ENCODE measurements around the gene ZNF532.
A peak's percentile ranks its signal among the peaks of the same experiment; 100 is the strongest.
"Not testable (repeated sequence)": the region's sequence is repeated elsewhere in the genome, so short reads cannot be mapped to it uniquely, and the experiment has no call there.

Gene ZNF532

DNA sequence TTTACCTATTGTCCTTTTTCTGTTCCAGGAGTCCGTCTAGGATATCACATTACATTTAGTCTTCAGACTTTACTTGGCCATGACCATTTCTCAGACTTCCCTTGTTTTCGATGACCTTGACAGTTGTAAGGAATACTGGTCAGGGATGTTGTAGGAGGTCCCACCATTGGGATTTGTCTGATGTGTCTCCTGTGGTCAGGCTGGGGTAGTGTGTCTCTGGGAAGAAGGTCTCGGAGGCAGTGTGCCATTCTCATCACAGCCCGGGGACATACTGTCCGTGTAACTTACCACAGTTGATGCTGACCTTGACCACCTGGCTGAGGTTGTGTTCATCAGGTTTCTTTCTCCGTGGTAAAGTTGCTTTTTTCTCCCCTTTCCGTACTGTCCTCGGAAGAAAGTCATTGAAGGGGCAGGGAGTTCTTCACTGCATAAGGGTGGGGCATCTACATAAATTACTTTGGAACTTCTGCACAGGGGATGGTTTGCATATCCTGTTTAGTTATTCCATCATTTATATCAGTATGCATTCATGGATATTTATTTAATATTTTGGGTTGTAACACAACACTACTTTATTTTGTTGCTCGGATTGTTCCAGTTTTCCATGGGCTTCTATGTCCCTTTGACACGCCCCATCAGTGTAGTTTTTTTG is 41.2 kb downstream of the ZNF532 start:
- ATAC-seq = no peak

GRCh38 chr18:58908006-58908405 is 43.3 kb downstream of the ZNF532 start:
- ATAC-seq = no peak

- ATAC-seq = no peak
These were observed 44.8 kb downstream of the ZNF532 start for GRCh38 chr18:58909521-58909920.

DNA sequence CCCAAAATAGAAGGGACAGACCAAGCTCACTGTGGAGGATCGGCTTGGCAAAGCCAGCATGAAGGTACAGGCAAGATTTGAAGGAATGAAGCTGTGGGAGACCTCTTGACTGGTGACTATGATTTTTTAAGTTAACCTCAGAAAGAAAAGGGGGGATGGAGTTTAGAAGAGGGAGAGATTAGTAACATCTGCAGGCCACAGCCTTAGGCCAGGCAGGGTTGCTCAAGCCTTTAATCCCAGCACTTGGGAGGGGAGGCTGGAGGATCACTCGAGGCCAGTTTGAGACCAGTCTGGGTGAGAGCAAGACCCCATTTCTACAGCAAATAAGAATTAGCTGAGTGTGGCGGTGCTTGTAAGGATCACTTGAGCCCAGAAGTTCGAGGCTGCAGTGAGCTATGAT is 46.6 kb downstream of the ZNF532 start:
- no peak for ATAC-seq

DNA sequence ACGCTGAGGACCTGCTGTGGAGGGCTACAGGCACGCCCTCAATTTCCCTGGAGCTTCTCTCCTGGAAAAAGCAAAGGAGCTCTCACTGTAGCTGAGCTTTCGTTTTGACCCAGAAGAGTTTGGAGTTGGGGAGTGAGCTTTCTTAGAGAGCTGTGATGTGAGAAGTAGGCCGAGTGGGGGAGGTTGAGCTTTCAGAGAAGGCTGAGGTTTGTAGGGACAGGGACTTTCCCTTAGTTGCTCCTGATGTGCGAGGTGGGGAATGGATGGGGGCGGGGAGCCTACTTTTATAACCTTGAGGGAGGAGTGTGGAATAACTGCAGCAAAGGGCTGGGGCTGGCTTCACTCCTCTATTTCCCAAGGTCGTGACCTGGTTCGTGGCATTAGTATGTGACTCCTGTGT is 47.1 kb downstream of the ZNF532 start:
- no peak for ATAC-seq

DNA sequence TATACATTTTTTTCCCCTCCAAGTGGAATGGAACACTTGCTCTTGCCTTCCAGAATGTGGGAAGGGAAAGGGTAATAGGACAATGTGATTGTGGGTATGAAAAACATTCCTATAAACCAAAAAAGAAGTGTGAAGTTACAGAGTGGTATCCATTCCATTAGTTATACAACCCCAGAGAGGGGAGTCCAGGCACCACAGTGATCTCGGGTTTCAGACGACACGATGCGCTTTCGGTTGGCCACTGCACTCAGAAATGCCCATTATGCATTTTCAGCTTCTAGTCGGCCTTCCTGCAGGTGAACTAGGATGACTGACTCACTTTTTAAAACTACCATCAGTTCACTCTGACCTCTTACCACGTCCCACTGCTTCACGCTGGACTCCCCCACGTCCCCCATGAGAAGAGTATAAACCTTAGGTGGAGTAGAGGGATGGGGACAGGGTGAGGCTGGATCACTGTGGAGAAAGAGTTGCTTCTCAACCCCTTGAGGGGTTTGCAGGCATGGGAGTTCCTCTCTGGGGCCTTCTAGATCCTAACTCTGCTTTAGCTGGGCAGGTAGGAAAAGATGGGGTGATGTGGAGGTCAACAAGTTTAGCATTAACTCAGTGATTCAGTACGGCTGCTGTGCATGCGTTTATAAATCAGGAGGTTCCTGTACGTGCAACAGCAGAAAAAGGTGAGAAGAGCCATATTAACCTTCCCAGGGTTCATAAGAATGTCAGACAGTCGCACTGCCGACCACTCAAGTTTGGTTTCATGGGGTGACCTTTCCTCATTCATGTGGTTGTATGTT is 50.5 kb downstream of the ZNF532 start:
- no peak for ATAC-seq

- no peak for ATAC-seq
These were observed 51.3 kb downstream of the ZNF532 start for GRCh38 chr18:58915995-58916394.

DNA sequence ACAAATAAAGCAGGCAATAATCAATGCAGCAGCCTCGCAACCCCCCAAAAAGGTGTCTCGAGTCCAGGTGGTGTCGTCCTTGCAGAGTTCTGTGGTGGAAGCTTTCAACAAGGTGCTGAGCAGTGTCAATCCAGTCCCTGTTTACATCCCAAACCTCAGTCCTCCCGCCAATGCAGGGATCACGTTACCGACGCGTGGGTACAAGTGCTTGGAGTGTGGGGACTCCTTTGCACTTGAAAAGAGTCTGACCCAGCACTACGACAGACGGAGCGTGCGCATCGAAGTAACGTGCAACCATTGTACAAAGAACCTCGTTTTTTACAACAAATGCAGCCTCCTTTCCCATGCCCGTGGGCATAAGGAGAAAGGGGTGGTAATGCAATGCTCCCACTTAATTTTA is 55.3 kb downstream of the ZNF532 start:
- not testable (repeated sequence) for ATAC-seq

- no peak for ATAC-seq
These were observed 58.3 kb downstream of the ZNF532 start for GRCh38 chr18:58922995-58923394.

DNA sequence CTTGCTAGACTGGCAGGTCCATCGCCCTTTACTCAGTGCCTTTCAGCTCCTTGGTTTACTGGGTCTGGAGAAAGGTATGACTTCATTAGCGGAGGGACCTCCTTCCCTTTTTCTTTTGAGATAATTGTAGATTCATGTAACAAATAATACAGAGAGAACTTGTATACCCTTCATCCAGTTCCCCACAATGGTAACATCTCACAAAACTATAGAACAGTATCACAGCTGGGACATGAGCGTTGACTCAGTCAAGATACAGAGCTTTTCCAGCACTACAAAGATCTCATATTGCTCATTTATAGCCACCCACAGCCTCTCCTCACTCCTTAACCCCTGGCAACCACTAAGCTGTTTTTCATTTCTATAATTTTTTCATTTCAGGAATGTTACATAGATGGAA is 59.8 kb downstream of the ZNF532 start:
- ATAC-seq = no peak

DNA sequence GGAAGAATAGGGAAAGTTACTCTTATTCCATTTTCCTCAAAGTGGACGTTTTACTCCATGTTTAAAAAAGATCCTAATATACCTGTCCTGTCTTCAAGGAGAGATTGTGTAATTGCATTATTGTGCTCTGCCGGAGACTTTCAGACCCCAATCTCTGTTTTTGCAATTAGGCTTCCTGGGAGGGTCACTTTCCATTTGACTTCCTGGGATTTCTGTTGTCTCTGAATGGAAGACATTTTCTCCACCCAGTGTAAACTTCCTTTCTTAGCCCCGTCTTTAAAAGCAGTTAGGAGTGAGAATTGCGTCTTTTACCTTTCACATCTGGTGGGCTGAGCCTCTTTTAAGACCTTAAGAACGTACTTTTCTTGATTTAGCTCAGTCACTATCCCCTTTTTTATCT is 63.0 kb downstream of the ZNF532 start:
- ATAC-seq = no peak

GRCh38 chr18:58928386-58928785 is 63.7 kb downstream of the ZNF532 start:
- ATAC-seq = no peak

DNA sequence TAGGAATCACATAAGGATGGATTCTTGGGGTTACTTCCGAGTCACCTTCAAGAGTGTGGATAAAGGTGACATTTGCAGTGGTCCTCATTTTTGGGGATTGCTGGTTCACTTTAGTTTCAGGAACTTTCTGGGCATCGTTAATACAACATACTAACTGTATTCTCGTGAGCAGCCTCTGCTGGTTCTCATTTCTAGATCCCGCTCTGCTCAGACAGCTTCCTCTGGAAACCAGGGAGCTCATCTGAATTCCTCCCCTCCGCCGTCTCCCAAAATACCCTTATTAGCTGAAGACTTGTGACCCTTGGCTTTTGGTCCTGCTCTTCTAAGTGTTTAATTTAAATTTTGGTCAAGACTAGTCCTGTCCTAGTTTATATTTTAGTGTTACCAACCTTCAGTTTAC is 64.5 kb downstream of the ZNF532 start:
- no peak for ATAC-seq

GRCh38 chr18:58934356-58934755 is 69.7 kb downstream of the ZNF532 start:
- ATAC-seq = no peak

DNA sequence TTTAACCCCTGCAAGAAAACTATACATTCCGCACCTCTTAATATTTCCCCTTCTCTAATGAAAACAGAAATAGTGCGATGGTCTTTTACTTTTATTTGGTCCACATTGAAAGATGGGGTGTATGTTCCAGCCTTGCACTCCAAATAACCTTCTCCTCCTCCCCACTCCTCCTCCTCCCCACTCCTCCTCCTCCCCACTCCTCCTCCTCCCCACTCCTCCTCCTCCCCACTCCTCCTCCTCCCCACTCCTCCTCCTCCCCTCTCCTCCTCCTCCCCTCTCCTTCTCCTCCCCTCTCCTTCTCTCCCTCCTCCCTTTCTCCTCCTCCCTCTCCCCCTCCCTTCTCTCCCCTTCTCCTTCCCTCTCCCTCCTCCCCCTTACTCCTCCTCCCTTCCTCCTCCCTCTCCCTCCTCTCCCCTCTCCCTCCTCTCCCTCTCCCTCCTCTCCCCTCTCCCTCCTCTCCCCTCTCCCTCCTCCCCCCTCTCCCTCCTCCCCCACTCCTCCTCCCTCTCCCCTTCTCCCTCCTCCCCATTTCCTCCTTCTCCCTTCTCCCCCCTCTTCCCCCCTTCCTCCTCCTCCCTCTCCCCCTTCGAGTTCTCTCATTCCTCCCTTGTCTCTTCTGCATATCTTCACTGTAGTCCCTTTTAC is 70.4 kb downstream of the ZNF532 start:
- ATAC-seq = no peak

DNA sequence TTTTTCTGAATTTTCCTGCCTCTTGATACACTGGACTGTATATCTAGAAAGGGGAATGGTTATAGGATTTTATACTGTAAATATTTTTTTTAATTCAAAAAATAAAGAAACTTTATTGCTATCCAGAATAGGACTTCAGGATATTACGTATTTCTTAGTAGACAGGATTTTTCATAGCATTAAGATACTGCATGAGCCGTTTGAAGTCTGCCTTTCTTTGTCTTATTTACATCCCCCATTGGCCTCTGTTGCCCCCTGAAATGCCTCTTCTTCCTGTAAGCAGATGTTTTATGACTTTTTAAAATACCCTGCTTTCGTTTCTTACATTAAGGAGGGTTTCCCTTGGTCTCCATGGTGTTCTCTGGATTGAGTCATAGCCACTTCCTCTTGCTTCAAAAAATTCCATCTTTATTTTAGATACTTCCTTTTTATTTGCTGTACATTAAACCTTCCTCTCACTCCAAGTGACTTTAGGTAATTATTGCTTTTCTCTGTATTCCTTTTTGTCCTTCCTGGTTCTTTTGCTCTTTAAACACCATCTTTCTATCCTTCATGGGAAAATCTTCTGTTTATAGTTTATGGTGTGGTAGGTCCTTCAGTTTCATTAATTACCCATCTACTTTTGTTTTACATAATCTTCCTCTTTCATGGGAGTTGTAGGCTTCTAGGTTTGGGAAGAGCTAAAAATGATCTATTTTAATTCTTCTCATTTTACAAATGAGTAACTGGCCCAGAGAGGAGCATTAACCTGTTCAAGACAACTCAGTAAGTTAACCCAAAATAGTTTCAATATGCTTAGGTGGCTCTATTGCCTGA is 72.6 kb downstream of the ZNF532 start:
- no peak for ATAC-seq

DNA sequence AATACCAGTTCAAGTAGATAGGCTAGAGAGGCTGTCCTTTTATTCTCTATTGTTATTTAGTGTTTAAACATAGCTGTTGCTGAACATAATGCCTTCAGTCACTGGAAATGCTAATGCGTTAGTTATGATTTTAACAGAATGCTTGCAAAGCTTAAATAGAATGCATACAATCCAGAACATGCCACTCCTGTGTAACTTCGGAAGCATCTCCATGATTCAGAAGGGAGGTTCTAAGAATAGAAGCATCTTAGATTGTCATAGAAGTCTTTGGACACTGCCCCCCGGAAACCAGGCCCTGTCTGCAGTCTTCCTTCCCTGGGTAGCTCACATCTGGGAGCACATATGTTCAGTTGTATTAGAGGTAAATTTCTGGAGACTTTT is 73.2 kb downstream of the ZNF532 start:
- ATAC-seq = no peak

GRCh38 chr18:58941426-58942099 is 76.9 kb downstream of the ZNF532 start:
- ATAC-seq = no peak

- ATAC-seq = no peak
These were observed 79.2 kb downstream of the ZNF532 start for GRCh38 chr18:58943896-58944295.

DNA sequence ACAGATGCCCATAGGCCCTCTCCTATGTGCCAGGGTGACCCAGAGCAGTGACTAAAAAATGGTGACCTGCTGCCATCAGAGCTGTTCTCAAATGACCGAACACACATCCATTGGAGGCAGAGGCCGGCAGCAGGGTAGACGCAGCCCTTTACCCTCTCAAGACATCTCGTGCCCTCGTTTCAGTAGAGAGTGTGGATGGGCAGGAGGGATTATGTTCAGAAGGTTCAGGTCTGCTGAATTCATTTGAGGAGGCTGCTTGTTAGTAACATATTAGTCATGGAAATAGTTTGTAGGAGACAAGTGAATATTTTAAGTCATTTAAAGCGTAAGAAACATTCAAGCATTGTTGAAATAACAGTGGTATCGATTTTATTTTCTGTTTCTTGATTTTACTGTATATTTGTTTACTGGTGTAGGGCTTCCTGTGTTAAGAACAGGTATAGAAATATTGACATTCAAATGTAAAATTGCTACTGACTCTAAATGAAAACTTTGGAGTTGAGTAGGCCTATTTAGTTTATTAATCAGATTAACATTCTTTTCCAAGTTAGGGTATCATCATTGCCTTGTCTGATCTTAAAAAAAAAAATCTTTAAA is 82.6 kb downstream of the ZNF532 start:
- ATAC-seq = peak; percentile 60 to 83

DNA sequence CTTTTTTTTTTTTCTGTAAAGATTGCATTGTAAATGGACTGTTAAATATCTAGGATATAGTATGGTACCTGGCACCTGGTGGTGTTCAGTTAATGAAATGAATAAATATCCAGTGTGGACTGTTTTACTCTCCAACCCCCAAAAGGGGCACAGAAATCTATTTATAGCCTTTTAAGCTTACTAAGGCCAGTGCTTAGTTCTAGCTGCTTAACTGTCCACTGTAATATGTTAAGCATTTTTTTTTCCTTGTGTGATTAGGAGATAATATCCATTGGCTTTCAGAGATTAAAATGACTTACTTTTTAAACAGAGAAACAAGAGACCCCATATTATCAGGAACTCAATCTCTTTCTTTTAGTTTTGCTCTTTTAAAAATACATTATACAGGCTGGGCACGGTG is 84.4 kb downstream of the ZNF532 start:
- ATAC-seq = no peak
